ENCODE data around the gene SAPCD2. TPM values are rescaled to one million over a fixed set of nuclear protein-coding genes. Genes with fewer than 3 reads are reported as not detected.
"Not testable (repeated sequence)": the region's sequence is repeated elsewhere in the genome, so short reads cannot be mapped to it uniquely, and the experiment has no call there.

The SAPCD2 gene
- total and polyA plus RNA-seq, 2 experiments from 2014 or later = 4.7 to 42.1 TPM

DNA sequence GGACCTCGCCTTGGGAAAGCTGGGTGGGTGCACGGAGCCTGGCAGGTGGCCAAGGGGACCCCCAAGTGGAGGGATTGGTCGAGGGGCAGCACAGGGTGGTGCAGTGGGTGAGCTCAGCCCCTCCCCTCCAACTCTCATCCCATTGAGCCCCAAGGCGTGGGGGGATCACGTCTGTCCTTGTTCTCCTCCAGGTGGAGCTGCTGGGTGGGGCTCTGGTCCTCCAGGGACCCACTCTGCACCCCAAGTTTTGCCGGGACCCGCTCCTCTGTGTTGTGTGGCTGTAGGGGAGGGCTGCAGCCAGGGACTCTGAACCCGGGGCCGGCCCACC lies 34.9 kb downstream of the SAPCD2 start:
- no peaks in the 10 kb centered on the region for H3K9me3 ChIP-seq (ENCODE audit: low read depth)
- DNase-seq (ENCODE audit: low read depth in 1 of 2, low spot score in 1 of 2) = no peak
- H3K4me3 ChIP-seq = no peak overlapping the region
- H3K27ac ChIP-seq = no peak overlapping the region
- no peaks in the 10 kb centered on the region for H3K27me3 ChIP-seq
- TF ChIP-seq, protein P1, sequence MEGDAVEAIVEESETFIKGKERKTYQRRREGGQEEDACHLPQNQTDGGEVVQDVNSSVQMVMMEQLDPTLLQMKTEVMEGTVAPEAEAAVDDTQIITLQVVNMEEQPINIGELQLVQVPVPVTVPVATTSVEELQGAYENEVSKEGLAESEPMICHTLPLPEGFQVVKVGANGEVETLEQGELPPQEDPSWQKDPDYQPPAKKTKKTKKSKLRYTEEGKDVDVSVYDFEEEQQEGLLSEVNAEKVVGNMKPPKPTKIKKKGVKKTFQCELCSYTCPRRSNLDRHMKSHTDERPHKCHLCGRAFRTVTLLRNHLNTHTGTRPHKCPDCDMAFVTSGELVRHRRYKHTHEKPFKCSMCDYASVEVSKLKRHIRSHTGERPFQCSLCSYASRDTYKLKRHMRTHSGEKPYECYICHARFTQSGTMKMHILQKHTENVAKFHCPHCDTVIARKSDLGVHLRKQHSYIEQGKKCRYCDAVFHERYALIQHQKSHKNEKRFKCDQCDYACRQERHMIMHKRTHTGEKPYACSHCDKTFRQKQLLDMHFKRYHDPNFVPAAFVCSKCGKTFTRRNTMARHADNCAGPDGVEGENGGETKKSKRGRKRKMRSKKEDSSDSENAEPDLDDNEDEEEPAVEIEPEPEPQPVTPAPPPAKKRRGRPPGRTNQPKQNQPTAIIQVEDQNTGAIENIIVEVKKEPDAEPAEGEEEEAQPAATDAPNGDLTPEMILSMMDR (IDR thresholded peaks at IDR 0.05; ENCODE audit: low read depth, low read length) = no peak
- no peaks in the 10 kb centered on the region for H3K4me1 ChIP-seq (ENCODE audit: low read depth)
- no peaks in the 10 kb centered on the region for H3K36me3 ChIP-seq

DNA sequence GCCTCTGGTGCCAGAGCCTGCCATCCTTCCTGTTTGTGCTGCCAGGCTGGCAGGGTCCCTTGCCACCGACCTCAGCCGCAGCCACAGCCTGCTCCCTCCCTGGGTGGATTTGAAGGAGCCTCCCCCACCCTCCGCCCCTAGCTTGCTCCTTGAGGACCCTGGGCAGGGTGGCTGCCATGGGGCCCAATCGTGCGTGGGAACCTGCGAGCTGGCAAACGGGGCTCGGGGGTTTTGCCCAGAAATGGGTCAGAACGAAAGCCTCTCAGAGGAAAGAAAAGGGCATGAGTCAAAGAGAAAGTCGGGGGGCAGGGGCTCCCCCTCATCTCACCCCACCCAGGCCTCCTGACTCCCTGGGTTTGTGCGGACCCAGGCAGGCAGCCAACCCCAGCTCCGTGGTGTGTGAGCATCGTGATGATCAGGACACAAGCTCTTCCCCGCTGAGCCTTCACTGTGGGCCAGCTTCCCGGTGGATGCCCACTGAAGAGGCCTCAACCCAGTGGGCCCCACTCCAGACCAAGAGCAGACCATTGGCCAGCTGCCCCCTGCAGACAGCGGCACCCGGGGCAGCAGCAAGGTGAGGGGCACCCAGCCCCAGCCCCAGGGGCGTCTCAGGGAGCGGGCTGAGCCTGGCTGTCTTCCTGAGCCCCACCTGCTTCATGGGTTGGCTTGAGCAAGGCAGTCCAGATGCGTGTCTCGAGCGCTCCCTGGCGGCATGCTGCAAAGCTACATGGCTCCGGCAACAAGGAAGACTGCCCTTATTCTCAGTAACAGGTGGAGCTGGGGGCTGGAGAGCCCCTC lies 35.4 kb downstream of the SAPCD2 start:
- DNase-seq (ENCODE audit: low read depth in 1 of 2, low spot score in 1 of 2) = peak; percentile 87 to 89
- TF ChIP-seq, protein P1 (IDR thresholded peaks at IDR 0.05; ENCODE audit: low read depth, low read length) = peak; percentile 96
- Histone ChIP-seq H3K27ac (no peak overlapping the region), H3K4me3 (no peak overlapping the region), H3K9me3 (ENCODE audit: low read depth) (no peaks in the 10 kb centered on the region), H3K4me1 (ENCODE audit: low read depth) (no peaks in the 10 kb centered on the region), H3K27me3 (no peaks in the 10 kb centered on the region), H3K36me3 (no peaks in the 10 kb centered on the region)

GRCh38 chr9:137034039-137034708 lies 36.2 kb downstream of the SAPCD2 start:
- Histone ChIP-seq H3K9me3 (ENCODE audit: low read depth) (no peaks in the 10 kb centered on the region), H3K4me3 (no peak overlapping the region), H3K4me1 (ENCODE audit: low read depth) (no peaks in the 10 kb centered on the region), H3K36me3 (no peaks in the 10 kb centered on the region), H3K27me3 (no peaks in the 10 kb centered on the region), H3K27ac (no peak overlapping the region)
- TF ChIP-seq, protein P1 (IDR thresholded peaks at IDR 0.05; ENCODE audit: low read depth, low read length) = no peak
- DNase-seq (ENCODE audit: low read depth in 1 of 2, low spot score in 1 of 2) = no peak

DNA sequence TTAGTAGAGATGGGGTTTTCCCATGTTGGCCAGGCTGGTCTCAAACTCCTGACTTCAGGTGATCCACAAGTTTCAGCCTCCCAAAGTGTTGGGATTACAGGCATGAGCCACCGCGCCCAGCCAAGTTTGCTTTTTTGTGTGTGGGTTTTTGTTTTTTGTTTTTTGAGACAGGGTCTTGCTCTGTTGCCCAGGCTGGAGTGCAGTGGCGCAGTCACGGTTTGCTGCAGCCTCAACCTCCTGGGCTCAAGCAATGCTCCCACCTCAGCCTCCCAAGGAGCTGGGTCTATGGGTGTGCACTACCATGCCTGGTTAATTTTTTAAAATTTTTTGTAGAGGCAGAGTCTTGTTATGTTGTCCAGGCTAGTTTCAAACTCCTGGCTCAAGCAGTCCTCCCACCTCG lies 36.9 kb downstream of the SAPCD2 start:
- DNase-seq (ENCODE audit: low read depth in 1 of 2, low spot score in 1 of 2) = not testable (repeated sequence)

DNA sequence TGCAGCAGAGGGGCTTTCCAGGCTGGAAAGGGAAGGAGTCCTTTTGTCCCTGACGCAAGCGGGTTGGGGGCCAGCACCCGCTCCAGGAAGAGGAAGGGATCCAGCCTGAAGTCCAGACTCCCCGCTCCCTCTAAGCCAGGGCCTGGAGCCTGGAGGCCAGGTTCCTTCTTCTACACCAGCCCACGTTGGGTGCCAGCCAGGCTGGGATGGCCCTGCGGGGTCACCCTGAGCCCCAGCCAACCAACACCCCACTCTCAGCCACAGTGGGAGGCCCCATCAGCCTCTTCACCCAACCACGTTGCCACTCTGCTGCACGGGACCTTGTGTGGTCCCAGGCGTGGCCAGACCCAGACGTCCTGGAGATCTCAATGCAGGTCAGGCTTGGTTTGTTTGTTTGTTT lies 37.5 kb downstream of the SAPCD2 start:
- Histone ChIP-seq H3K4me1 (ENCODE audit: low read depth) (no peaks in the 10 kb centered on the region), H3K27me3 (no peaks in the 10 kb centered on the region), H3K4me3 (no peak overlapping the region), H3K36me3 (no peaks in the 10 kb centered on the region), H3K9me3 (ENCODE audit: low read depth) (no peaks in the 10 kb centered on the region), H3K27ac (no peak overlapping the region)
- TF ChIP-seq, protein P1 (IDR thresholded peaks at IDR 0.05; ENCODE audit: low read depth, low read length) = no peak
- DNase-seq (ENCODE audit: low read depth in 1 of 2, low spot score in 1 of 2) = no peak

More for the DNA sequence above, 36.9 kb downstream of the SAPCD2 start:
- H3K4me3 ChIP-seq; H3K27me3 ChIP-seq; H3K4me1 ChIP-seq (ENCODE audit: low read depth); H3K27ac ChIP-seq; H3K9me3 ChIP-seq (ENCODE audit: low read depth); H3K36me3 ChIP-seq: not testable (repeated sequence)

All from cardiac muscle cell (in vitro differentiated cells and primary cell).